ENCODE data around the gene RNASE12.
"Not testable (repeated sequence)": the region's sequence is repeated elsewhere in the genome, so short reads cannot be mapped to it uniquely, and the experiment has no call there.

RNASE12 gene

GRCh38 chr14:20591235-20591634 is at the start of gene RNASE12:
TSS of gene RNASE12 (minus strand) at chr14:20591376. CDS start at chr14:20590723, 653 bp downstream.
- DNase-seq (ENCODE audit: low spot score), result no peak

- DNase-seq (ENCODE audit: low spot score), result peak; percentile 88
These were observed 41.9 kb upstream of the RNASE12 start for GRCh38 chr14:20632831-20633691.

DNA sequence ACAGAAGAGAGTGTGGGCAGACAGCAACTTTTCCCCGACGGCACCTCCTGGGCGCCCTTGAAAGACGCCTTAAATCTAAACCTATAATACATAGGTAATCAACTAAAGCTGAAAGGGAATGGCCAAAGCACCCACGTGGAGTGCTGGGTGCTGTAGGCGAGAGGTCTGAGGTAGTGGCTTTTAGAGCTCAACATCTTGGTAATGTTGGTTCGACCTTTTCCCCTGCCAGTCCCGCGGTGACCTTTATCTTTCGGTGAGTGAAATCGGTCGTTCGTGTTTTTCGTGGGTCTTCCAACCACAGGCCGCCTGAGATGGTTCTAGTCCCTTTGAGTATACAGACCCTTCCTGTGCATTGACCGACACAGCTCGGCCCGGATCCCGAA is 41.3 kb upstream of the RNASE12 start:
- no peak for DNase-seq (ENCODE audit: low spot score)

DNA sequence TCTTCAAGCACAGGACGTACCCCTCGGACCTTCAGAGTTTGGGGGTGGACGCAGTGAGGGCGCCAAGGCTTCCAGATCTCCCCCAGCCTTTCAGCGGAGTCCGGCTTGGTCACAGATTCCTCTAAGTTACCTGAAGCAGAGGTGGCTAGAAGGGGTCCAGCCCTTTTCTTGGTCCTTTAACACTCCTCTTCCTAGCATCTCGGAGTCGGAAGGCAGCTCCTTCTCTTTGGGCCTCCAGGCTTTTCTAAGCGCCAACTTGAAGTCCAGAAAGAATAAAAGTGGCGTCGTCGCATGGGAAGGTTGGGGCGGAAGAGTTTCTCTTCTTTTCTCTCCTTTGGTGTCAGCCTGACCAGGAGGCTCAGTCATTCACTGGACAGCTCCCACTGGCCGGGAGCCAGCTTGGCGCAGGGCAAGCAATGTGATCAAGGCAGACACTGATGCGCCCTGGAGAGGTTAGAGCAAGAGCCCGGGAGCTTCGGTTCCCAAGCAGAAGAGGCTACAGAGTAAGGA is 40.8 kb upstream of the RNASE12 start:
- DNase-seq (ENCODE audit: low spot score), result no peak

- peak; percentile 58 for DNase-seq (ENCODE audit: low spot score)
These were observed 40.1 kb upstream of the RNASE12 start for GRCh38 chr14:20631023-20631879.

GRCh38 chr14:20630340-20631022 is 39.3 kb upstream of the RNASE12 start:
- DNase-seq (ENCODE audit: low spot score), result peak; percentile 47

- DNase-seq (ENCODE audit: low spot score), result no peak
These were observed 37.1 kb upstream of the RNASE12 start for GRCh38 chr14:20628063-20628854.

- no peak for DNase-seq (ENCODE audit: low spot score)
These were observed 36.3 kb upstream of the RNASE12 start for GRCh38 chr14:20627346-20628027.

- no peak for DNase-seq (ENCODE audit: low spot score)
These were observed 35.1 kb upstream of the RNASE12 start for GRCh38 chr14:20626274-20626673.

DNA sequence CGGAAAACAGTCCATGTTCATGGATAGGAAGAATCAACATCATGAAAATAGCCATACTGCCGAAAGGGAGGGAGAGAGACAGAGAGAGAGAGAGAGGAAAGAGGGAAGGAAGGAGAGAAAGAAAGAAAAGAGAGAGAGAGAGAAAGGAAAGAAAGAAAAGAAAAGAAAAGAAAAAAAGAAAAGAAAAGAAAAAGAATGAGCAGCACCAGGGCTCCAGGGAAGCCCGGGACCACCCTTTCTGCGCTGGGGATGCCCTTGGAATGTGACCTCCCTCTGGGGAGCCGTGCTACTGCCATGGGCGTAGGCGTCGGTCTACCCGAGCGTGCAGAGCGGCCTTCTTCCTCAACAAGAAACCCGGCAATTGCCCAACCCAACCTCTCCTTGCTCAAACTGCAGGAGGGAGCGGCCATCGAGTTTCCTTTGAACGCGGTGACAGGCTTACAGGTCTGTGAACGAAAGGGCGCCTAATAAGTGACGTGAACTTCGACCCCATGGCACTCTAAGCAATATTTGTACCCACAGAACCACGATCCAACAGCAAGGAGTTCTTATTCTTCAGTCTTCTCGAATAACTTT is 33.4 kb upstream of the RNASE12 start:
- DNase-seq (ENCODE audit: low spot score), result no peak

GRCh38 chr14:20623798-20624197 is 32.6 kb upstream of the RNASE12 start:
- DNase-seq (ENCODE audit: low spot score), result no peak

- DNase-seq (ENCODE audit: low spot score), result no peak
These were observed 31.7 kb upstream of the RNASE12 start for GRCh38 chr14:20622816-20623291.

DNA sequence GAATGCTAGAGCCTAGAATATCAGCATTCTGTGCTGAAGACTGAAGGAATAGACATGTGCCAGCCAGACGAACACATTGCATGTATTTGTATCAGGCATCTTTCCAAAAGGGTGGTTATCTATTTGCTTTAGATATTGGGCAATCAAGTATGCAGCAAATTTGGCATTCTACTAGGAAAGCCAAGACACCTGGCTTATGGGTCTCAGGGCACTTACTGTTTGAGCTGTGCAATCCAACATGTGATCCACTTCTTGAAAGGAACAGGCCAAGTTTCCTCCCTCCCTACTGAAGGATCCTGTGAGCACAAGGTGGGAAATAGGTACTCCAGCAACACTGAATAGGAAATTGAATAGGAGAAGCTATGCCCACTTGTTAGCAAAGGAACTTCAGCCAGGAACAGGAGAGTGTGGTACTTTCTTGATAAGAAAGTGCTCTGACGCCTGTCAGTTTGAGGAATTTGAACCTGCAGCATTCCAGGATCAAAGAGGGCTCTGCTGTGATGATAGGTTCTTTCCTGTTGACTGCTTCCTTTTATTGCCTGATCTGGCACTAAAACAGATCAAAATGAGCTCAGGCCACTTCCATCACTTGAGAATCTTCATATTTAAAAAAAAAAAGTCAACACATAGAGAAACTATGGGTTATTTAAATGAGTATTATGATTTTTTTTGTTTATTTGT is 29.8 kb upstream of the RNASE12 start:
- DNase-seq (ENCODE audit: low spot score), result no peak

- not testable (repeated sequence) for DNase-seq (ENCODE audit: low spot score)
These were observed 28.5 kb upstream of the RNASE12 start for GRCh38 chr14:20619688-20620087.

- DNase-seq (ENCODE audit: low spot score), result no peak
These were observed 27.1 kb upstream of the RNASE12 start for GRCh38 chr14:20618271-20618749.

DNA sequence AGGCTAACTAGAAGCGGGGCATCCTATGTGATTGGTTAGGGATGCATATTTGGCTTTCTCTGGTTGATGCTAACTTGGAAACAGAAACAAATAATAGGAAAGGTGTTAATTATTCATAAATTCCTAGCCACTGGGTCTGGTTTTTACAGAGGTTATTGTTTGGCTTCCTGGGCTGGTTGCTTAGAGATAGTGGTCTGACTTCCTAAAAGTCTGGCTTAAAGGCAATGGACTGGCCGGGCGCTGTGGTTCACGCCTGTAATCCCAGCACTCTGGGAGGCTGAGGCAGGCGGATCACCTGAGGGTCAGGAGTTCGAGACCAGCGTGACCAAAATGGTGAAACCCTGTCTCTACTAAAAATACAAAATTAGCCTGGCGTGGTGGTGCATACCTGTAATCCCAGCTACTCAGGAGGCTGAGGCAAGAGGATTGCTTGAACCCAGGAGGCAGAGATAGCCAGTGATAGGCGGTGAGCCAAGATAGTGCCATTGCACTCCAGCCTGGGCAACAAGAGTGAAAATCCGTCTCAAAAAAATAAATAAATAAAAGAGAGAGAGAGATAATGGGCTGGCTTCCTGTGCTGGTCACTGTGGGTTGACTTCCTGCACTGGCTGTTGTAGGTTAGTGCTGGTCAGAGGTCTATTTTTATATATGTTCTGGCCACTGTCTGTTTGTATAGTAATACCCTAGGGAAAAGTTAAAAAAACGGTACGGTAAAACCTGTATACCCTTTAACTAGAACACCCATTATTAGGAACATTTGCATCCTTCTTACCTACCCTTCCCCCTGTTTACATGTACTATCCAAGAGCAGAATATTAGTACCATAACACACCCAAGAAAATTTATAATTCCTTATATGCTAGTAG is 26.2 kb upstream of the RNASE12 start:
- peak; percentile 63 for DNase-seq (ENCODE audit: low spot score)

DNA sequence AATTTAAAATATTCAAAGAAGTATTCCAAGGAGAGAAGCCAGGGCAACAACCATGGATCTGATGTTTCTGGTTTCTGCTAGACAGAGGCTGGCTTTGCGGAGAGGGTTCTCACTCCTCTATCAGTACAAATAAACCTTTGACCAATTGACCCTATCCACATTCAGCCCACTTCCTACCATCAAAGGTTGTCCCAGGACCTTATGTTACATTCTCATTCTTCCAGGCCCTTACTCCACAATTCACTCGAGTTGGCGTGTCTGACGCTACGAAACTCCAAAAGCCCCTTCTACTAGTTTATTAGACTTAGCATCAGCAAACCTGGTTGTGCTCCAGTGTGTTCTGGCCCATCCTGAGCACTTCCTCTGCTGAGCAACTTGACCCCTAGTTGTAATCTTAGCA is 24.8 kb upstream of the RNASE12 start:
- no peak for DNase-seq (ENCODE audit: low spot score)

DNA sequence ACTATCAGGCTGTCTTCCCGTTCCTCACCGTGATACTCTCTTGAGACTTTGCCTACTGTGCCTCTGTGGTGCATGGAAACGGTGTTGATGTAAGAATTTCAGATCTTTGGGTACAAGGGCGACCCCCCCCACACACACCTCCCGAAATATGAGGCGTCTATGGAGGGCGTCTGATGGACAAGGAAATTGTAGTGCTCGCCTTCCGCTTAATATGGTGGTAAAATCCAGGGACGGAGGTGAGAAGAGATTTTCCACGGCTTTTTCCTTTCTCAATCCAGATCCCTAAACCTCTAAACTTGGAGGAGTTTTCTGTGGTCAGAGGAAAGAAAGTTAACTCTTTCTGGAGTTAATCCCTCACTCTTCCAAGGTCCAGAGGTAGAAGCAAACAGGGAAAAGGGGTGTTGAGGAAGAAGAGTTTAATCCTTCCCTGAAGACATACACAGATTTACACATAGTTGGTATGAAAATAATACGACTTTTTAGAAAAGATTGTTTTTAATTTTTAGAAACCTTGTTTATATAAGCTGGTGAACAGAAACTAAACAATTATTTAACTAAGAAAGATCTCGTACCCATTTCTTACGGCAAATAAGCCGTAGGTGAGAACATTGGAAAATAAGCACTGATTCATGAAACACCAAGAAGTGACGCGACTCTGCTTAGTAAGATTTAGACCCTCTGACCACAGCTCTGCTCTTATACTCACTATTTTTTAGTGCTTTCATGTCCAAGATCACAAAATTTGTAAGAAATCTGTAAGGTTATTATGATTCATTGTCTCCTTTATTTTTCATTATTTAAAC is 23.1 kb upstream of the RNASE12 start:
- DNase-seq (ENCODE audit: low spot score), result no peak
